ENCODE results near the gene RABL6. TPM values are rescaled to one million over a fixed set of nuclear protein-coding genes. Genes with fewer than 3 reads are reported as not detected.

RABL6 gene
- total RNA-seq, 2 experiments from 2014 or later = 113 to 133 TPM

DNA sequence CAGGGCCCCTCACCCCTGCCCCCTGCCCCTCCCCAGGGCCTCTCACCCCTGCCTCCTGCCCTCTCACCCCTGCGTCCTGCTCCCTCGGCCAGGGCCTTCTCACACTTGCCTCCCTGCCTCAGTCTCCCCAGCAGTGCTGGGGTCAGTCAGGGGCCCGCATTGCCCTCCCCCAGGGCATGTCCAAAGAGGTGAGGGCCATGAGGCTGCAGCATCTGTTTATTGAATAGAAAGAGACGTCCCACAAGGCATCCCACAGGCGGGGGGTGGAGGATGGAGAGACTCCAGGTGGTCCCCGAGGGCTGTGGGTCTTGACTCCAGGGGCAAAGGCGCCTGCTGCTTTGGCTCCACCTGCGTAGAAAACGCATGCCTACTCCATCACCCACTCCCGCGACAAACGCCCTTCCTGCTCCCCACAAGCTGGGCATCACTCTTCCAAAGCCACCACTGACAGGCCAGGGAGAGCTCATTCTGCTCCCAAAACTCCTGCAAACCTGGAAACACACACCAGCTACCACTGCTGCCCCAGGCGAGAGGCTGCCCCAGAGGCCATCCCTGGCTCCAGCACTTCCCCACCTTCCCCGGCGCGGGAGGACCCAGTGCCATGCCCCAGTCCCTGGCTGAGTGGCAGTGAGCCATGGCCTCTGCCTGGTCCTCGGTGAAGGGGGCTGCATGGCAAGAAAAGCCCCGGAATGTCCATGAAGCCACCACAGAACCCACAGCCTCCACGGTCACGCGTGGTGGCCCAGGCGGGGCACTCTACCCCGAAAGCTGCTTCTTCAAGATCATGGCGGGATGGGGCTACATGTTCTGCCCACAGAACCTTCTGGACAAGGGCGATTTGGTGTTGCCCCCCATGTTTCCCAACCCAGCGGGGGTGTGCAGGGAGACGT, 48.1 kb upstream of the RABL6 start:
- no peak overlapping the region for H3K27ac ChIP-seq (ENCODE audit: low read depth, low read length, poor library complexity, severe bottlenecking)
- intact Hi-C loops (cut with micrococcal nuclease; ENCODE audit: unreplicated experiment) = no loop called here
- no peak for DNase-seq (ENCODE audit: low spot score)
- BruUV-seq (replicated peaks) = no TSS peak
- no peaks in the 10 kb centered on the region for H3K4me1 ChIP-seq (ENCODE audit: insufficient read depth, low read length, poor library complexity, severe bottlenecking)
- H3K4me3 ChIP-seq (ENCODE audit: low read depth, low read length, poor library complexity, severe bottlenecking) = no peak overlapping the region
- no peaks in the 10 kb centered on the region for H4K20me1 ChIP-seq (ENCODE audit: insufficient read depth, low read length)
- ChIA-PET POLR2A (no interaction called here), CTCF (ENCODE audit: unreplicated experiment) (no interaction called here)
- H3K4me2 ChIP-seq (ENCODE audit: low read length) = no peak overlapping the region
- H3K79me2 ChIP-seq (ENCODE audit: insufficient read depth, low read depth, low read length) = no peaks in the 10 kb centered on the region
- H3K9me3 ChIP-seq (ENCODE audit: low read length) = no peaks in the 10 kb centered on the region
- H2AFZ ChIP-seq (ENCODE audit: low read length) = no peak overlapping the region
- H3K36me3 ChIP-seq (ENCODE audit: insufficient read depth, low read length) = no peaks in the 10 kb centered on the region
- H3K9me2 ChIP-seq (ENCODE audit: insufficient read depth, low read length) = no peaks in the 10 kb centered on the region
- TF ChIP-seq EZH2phosphoT487 (IDR thresholded peaks at IDR 0.05; ENCODE audit: borderline replicate concordance, low read depth, low read length) = no peak
- TF ChIP-seq, protein P1, sequence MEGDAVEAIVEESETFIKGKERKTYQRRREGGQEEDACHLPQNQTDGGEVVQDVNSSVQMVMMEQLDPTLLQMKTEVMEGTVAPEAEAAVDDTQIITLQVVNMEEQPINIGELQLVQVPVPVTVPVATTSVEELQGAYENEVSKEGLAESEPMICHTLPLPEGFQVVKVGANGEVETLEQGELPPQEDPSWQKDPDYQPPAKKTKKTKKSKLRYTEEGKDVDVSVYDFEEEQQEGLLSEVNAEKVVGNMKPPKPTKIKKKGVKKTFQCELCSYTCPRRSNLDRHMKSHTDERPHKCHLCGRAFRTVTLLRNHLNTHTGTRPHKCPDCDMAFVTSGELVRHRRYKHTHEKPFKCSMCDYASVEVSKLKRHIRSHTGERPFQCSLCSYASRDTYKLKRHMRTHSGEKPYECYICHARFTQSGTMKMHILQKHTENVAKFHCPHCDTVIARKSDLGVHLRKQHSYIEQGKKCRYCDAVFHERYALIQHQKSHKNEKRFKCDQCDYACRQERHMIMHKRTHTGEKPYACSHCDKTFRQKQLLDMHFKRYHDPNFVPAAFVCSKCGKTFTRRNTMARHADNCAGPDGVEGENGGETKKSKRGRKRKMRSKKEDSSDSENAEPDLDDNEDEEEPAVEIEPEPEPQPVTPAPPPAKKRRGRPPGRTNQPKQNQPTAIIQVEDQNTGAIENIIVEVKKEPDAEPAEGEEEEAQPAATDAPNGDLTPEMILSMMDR (conservative IDR thresholded peaks at IDR 0.05; ENCODE audit: low read length) = no peak

DNA sequence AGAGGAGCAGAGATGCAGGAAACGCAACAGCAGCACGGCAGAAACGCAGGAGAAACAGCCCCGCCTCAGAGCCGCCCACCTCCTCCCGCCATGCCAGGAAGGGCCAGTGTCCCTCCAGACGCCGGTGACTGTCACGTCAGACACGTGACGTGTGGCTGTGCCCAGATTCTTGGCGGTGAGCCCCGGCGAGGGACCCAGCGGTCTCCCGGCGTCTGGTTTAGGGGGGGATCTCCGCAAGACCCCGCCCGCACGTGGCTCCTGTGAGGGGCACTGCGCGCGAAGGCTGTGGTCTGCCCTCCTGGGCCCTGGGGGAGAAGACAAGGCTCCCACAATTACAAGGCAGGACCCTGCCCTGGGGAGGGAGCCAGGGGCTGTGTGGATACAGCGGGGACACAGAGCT, 47.3 kb upstream of the RABL6 start:
- no peaks in the 10 kb centered on the region for H3K79me2 ChIP-seq (ENCODE audit: insufficient read depth, low read depth, low read length)
- no peak overlapping the region for H3K4me2 ChIP-seq (ENCODE audit: low read length)

More for the DNA sequence above, 47.3 kb upstream of the RABL6 start:
- Histone ChIP-seq H3K9me3 (ENCODE audit: low read length) (no peaks in the 10 kb centered on the region), H4K20me1 (ENCODE audit: insufficient read depth, low read length) (no peaks in the 10 kb centered on the region), H3K4me3 (ENCODE audit: low read depth, low read length, poor library complexity, severe bottlenecking) (no peak overlapping the region), H3K36me3 (ENCODE audit: insufficient read depth, low read length) (no peaks in the 10 kb centered on the region), H3K9me2 (ENCODE audit: insufficient read depth, low read length) (no peaks in the 10 kb centered on the region), H3K4me1 (ENCODE audit: insufficient read depth, low read length, poor library complexity, severe bottlenecking) (no peaks in the 10 kb centered on the region), H2AFZ (ENCODE audit: low read length) (no peak overlapping the region), H3K27ac (ENCODE audit: low read depth, low read length, poor library complexity, severe bottlenecking) (no peak overlapping the region)
- no peak for DNase-seq (ENCODE audit: low spot score)
- no TSS peak for BruUV-seq (replicated peaks)
- ChIA-PET CTCF (ENCODE audit: unreplicated experiment) (no interaction called here), POLR2A (no interaction called here)
- intact Hi-C loops (cut with micrococcal nuclease; ENCODE audit: unreplicated experiment) = no loop called here
- TF ChIP-seq, protein P1 (conservative IDR thresholded peaks at IDR 0.05; ENCODE audit: low read length) = no peak
- TF ChIP-seq EZH2phosphoT487 (IDR thresholded peaks at IDR 0.05; ENCODE audit: borderline replicate concordance, low read depth, low read length) = no peak
